ENCODE measurements around the gene MARVELD3.
"Not testable (repeated sequence)": the region's sequence is repeated elsewhere in the genome, so short reads cannot be mapped to it uniquely, and the experiment has no call there.

Gene MARVELD3

DNA sequence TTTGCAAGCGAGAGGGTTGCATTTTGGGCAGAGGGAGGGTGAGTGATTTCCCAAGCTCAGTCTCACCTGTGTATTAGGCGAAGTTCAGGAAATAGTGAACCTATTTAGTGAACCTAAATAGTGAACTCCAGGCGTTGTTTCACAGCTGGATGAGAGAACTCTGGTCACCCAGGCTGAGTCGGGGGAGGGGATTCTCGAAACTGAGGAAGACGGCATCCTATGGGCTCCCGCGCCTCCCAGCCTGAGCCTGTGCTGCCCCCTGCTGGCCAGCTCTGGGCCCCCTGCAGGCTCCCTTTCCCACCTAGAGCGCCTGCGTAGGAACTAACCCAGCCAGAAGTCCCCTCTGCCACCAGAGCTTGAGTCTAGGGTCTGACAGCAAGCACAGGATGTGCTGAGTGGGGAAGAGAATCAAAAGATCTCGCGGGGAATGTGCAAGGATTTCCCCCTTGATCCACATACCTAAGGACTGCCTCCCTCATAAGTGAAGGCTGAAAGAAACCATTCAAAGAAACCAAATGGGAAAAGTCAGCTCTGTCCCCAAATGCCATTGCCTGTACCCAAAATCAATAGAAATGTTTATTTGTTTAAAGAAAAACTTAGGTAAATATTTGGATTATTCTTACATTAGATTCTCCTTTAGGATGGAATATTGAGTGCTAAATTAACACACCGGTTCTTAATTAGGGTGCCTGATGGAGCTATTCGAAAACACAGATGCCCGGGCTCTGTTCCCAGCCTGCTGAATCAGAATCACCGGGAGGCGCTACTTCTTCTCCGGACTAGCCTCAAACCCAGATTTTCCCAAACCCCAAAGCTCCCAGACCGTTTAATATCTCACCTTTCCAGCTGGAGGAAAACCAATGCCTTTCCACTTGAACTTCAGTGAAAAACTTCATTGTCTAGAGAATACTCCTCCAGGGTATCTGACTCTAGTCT is 14.8 kb upstream of the MARVELD3 start:
- peak; percentile 69 for TF ChIP-seq CTCF (IDR thresholded peaks at IDR 0.05; ENCODE audit: insufficient read depth, missing control alignments)
- FAIRE-seq (no peak), DNase-seq (ENCODE audit: insufficient read length, low spot score) (peak; percentile 56)

- not testable (repeated sequence) for DNase-seq (ENCODE audit: insufficient read length, low spot score); FAIRE-seq
Measured at GRCh38 chr16:71614956-71615355, 11.0 kb upstream of the MARVELD3 start.

GRCh38 chr16:71618429-71618828 is 7.6 kb upstream of the MARVELD3 start:
- TF ChIP-seq CTCF (IDR thresholded peaks at IDR 0.05; ENCODE audit: insufficient read depth, missing control alignments): no peak
- FAIRE-seq (no peak), DNase-seq (ENCODE audit: insufficient read length, low spot score) (no peak)

DNA sequence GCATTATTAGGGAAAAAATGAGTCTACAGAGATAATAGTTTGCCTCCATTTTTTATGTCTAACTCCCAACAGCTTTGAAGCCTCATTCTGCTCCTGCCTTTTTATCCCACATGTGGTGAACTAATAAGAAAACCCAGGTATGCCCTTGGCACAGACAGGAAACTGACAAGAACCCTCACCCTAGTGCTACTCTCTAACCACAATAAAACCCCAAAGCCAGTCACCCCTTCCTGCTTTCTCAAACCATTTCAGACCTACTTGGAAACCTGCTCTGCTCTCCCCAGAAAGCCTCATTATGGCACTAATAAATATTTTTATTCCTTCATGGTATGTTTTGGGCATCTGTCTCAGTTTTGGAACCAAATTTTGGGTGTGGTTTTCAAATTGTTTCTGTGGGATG is 3.9 kb upstream of the MARVELD3 start:
- TF ChIP-seq CTCF (IDR thresholded peaks at IDR 0.05; ENCODE audit: insufficient read depth, missing control alignments): no peak
- no peak for FAIRE-seq
- no peak for DNase-seq (ENCODE audit: insufficient read length, low spot score)

GRCh38 chr16:71623597-71623996 is 2.4 kb upstream of the MARVELD3 start:
- no peak for TF ChIP-seq CTCF (IDR thresholded peaks at IDR 0.05; ENCODE audit: insufficient read depth, missing control alignments)
- FAIRE-seq (no peak), DNase-seq (ENCODE audit: insufficient read length, low spot score) (no peak)

GRCh38 chr16:71625113-71625850 is 702 bp upstream of the MARVELD3 start:
- no peak for FAIRE-seq

GRCh38 chr16:71626858-71627213 is 852 bp downstream of the MARVELD3 start:
- TF ChIP-seq CTCF (IDR thresholded peaks at IDR 0.05; ENCODE audit: insufficient read depth, missing control alignments): no peak
- FAIRE-seq (no peak), DNase-seq (ENCODE audit: insufficient read length, low spot score) (no peak)

More at GRCh38 chr16:71625113-71625850, 702 bp upstream of the MARVELD3 start:
- no peak for DNase-seq (ENCODE audit: insufficient read length, low spot score)
- TF ChIP-seq CTCF (IDR thresholded peaks at IDR 0.05; ENCODE audit: insufficient read depth, missing control alignments): no peak
